ENCODE measurements around the gene ANTXR1. TPM values are rescaled to one million over a fixed set of nuclear protein-coding genes. Genes with fewer than 3 reads are reported as not detected.

The ANTXR1 gene
- total RNA-seq, 1 experiment from 2014 or later: 25.7 TPM

- TF ChIP-seq POLR2A (IDR thresholded peaks at IDR 0.05; ENCODE audit: borderline replicate concordance, extremely low read depth, insufficient read depth, insufficient read length) (no peak), ZNF274 (IDR thresholded peaks at IDR 0.05; ENCODE audit: low read depth, low read length) (no peak), SRF (IDR thresholded peaks at IDR 0.05; ENCODE audit: low read depth) (no peak)
These were observed 168.0 kb downstream of the ANTXR1 start (continued) for GRCh38 chr2:69180974-69181373.

DNA sequence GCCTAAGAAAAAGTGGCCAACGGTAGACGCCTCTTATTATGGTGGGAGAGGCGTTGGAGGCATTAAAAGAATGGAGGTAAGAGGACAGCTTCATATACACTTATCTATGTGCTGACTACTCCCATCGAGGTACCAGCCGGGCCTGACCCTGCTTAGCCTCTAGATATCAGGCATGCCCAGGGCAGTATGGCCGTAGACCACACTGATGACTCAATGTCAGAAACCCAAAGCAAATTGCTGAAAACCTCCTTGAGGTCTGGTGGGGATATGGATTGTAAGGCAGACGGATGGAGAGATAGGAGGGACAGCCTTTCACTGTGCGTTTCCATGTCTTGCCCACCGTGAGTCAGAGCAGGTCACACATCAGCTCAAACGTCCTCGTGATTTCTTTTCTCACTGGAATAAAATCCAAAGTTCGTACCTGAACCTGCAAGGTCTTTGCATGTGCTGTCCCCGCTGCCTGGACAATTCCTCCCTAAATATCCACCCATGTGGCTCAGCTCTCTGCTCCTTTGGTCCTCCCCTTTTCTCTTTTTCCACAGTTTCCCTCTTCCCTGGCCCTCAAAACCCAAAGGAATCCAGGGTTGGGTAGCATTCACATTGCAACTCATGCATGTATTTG lies 168.9 kb downstream of the ANTXR1 start:
- no peak overlapping the region for H2AFZ ChIP-seq (ENCODE audit: low read depth, low read length, poor library complexity, severe bottlenecking)
- no peak for ATAC-seq
- H3K9me3 ChIP-seq (ENCODE audit: control insufficient read depth in 1 of 2, insufficient read depth in 1 of 2, low read depth in 1 of 2, low read length in 2 of 2): no peaks in the 10 kb centered on the region
- H3K36me3 ChIP-seq (ENCODE audit: control insufficient read depth in 1 of 2, insufficient read depth in 2 of 2, low read length in 2 of 2): peaks cover 0 to 4% of the 10 kb centered on the region in 2 experiments; a peak in 1 of 4 replicates
- no peak overlapping the region for H3K4me3 ChIP-seq (replicated peaks in 1 of 2; ENCODE audit: low read depth in 1 of 2, low read length in 2 of 2)
- no peaks in the 10 kb centered on the region for H3K9me2 ChIP-seq (ENCODE audit: insufficient read depth)
- no TSS peak for BruUV-seq (replicated peaks)
- DNase-seq (ENCODE audit: low read depth, low spot score): no peak
- peaks cover 11 to 18% of the 10 kb centered on the region in 2 experiments for H3K4me1 ChIP-seq (ENCODE audit: control insufficient read depth in 1 of 2, insufficient read depth in 2 of 2, low read length in 2 of 2)
- no peak overlapping the region for H3K27ac ChIP-seq (ENCODE audit: low read depth, low read length)
- ChIA-PET RAD21 (ENCODE audit: low non-redundant PET in 1 of 2, low total read pairs in 2 of 2, uncharacterized antibody in 2 of 2, unreplicated experiment in 2 of 2) (no interaction called here), CTCF (no interaction called here), POLR2A (no interaction called here)
- no peak overlapping the region for H3K4me2 ChIP-seq (ENCODE audit: low read length)
- H3K27me3 ChIP-seq (ENCODE audit: insufficient read depth, low read length): no peaks in the 10 kb centered on the region
- H3K79me2 ChIP-seq (ENCODE audit: insufficient read depth, low read length): no peaks in the 10 kb centered on the region
- H3K9ac ChIP-seq (ENCODE audit: low read length): no peak overlapping the region
- no peaks in the 10 kb centered on the region for H4K20me1 ChIP-seq (ENCODE audit: insufficient read depth)
- no peak for TF ChIP-seq POLR2AphosphoS5 (IDR thresholded peaks at IDR 0.05; ENCODE audit: low read depth, low read length)
- intact Hi-C loops (cut with micrococcal nuclease): no loop called here

GRCh38 chr2:69183659-69184058 lies 170.7 kb downstream of the ANTXR1 start:
- peaks cover 2% of the 10 kb centered on the region in 2 experiments; a peak in 2 of 4 replicates for H3K4me1 ChIP-seq (ENCODE audit: control insufficient read depth in 1 of 2, insufficient read depth in 2 of 2, low read length in 2 of 2)
- H3K27me3 ChIP-seq (ENCODE audit: insufficient read depth, low read length): no peaks in the 10 kb centered on the region
- no peak for ATAC-seq
- H3K4me2 ChIP-seq (ENCODE audit: low read length): no peak overlapping the region
- no peaks in the 10 kb centered on the region for H3K9me3 ChIP-seq (ENCODE audit: control insufficient read depth in 1 of 2, insufficient read depth in 1 of 2, low read depth in 1 of 2, low read length in 2 of 2)
- H3K4me3 ChIP-seq (replicated peaks in 1 of 2; ENCODE audit: low read depth in 1 of 2, low read length in 2 of 2): no peak overlapping the region
- no peaks in the 10 kb centered on the region for H3K9me2 ChIP-seq (ENCODE audit: insufficient read depth)
- H3K79me2 ChIP-seq (ENCODE audit: insufficient read depth, low read length): no peaks in the 10 kb centered on the region
- H3K9ac ChIP-seq (ENCODE audit: low read length): no peak overlapping the region
- peaks cover 0 to 4% of the 10 kb centered on the region in 2 experiments; a peak in 1 of 4 replicates for H3K36me3 ChIP-seq (ENCODE audit: control insufficient read depth in 1 of 2, insufficient read depth in 2 of 2, low read length in 2 of 2)
- DNase-seq (ENCODE audit: low read depth, low spot score): no peak
- no peak overlapping the region for H2AFZ ChIP-seq (ENCODE audit: low read depth, low read length, poor library complexity, severe bottlenecking)
- H4K20me1 ChIP-seq (ENCODE audit: insufficient read depth): no peaks in the 10 kb centered on the region
- RAD21 ChIA-PET (ENCODE audit: low non-redundant PET in 1 of 2, low total read pairs in 2 of 2, uncharacterized antibody in 2 of 2, unreplicated experiment in 2 of 2): no interaction called here
- no peak overlapping the region for H3K27ac ChIP-seq (ENCODE audit: low read depth, low read length)
- BruUV-seq (replicated peaks): no TSS peak
- intact Hi-C loops (cut with micrococcal nuclease): no loop called here
- POLR2A ChIA-PET: no interaction called here
- CTCF ChIA-PET: no interaction called here
- TF ChIP-seq POLR2AphosphoS5 (IDR thresholded peaks at IDR 0.05; ENCODE audit: low read depth, low read length) (no peak), EZH2phosphoT487 (IDR thresholded peaks at IDR 0.05; ENCODE audit: borderline replicate concordance) (no peak), ELF1 (IDR thresholded peaks at IDR 0.05; ENCODE audit: borderline replicate concordance, low read depth) (no peak), RAD21 (IDR thresholded peaks at IDR 0.05; ENCODE audit: low read depth) (no peak), JUND (IDR thresholded peaks at IDR 0.05) (no peak), CEBPB (IDR thresholded peaks at IDR 0.05; ENCODE audit: low read depth) (no peak), SRF (IDR thresholded peaks at IDR 0.05; ENCODE audit: low read depth) (no peak), POLR2A (IDR thresholded peaks at IDR 0.05; ENCODE audit: borderline replicate concordance, extremely low read depth, insufficient read depth, insufficient read length) (no peak), YY1 (IDR thresholded peaks at IDR 0.05; ENCODE audit: extremely low read depth, insufficient replicate concordance, low read depth, low read length) (no peak), SIN3A (IDR thresholded peaks at IDR 0.05; ENCODE audit: low read depth) (no peak), EZH2 (IDR thresholded peaks at IDR 0.05) (no peak), FOSL1 (IDR thresholded peaks at IDR 0.05; ENCODE audit: low read depth) (no peak), ATF3 (IDR thresholded peaks at IDR 0.05) (no peak), CBX3 (IDR thresholded peaks at IDR 0.05; ENCODE audit: low read depth) (no peak), EGR1 (IDR thresholded peaks at IDR 0.05; ENCODE audit: low read depth) (no peak)
- TF ChIP-seq, protein P1, sequence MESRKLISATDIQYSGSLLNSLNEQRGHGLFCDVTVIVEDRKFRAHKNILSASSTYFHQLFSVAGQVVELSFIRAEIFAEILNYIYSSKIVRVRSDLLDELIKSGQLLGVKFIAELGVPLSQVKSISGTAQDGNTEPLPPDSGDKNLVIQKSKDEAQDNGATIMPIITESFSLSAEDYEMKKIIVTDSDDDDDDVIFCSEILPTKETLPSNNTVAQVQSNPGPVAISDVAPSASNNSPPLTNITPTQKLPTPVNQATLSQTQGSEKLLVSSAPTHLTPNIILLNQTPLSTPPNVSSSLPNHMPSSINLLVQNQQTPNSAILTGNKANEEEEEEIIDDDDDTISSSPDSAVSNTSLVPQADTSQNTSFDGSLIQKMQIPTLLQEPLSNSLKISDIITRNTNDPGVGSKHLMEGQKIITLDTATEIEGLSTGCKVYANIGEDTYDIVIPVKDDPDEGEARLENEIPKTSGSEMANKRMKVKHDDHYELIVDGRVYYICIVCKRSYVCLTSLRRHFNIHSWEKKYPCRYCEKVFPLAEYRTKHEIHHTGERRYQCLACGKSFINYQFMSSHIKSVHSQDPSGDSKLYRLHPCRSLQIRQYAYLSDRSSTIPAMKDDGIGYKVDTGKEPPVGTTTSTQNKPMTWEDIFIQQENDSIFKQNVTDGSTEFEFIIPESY (IDR thresholded peaks at IDR 0.05; ENCODE audit: extremely low read depth, insufficient replicate concordance, low read length): no peak

Data from HCT116 (cell line).